ENCODE results near the gene SPATA33.
A peak's percentile ranks its signal among the peaks of the same experiment; 100 is the strongest.

The SPATA33 gene

DNA sequence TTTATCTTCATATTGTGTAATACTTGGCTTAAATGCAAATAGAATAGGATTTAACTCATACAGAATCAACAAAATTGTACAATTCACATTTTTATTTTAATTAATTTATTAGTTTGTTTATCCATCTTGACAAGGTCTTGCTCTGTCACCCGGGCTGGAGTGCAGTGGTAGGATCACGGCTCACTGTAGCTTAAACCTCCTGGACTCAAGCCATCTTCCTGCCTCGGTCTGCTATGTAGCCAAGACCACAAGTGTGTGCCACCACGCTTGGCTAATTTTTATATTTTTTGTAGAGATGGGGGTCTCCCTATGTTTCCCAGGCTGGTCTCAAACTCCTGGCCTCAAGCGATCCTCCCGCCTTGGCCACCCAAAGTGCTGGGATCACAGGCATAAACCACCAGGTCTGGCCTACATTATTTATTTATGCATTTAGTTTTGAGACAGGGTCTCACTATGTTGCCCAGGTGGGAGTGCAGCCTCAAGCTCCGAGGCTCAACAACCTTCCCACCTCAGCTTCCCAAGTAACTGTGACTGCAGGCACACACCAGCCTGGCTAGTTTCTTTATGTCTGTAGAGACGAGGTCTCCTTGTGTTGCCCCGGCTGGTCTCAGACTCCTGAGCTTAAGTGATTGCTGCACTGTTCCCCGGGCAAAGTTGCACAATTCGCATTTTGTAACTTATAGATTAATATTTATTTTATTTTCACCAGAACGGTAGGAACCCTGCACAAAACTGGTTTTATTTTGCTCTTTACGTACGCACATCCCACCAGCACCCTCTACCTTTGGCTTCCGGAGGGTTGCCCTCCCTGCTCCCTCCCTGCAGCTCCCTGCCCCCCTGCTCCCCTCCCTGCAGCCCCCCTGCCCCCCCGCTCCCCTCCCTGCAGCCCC is 39.3 kb upstream of the SPATA33 start:
- H3K36me3 Mint-ChIP-seq (ENCODE audit: low read depth), result no peaks in the 10 kb centered on the region
- H3K27me3 Mint-ChIP-seq (ENCODE audit: low read depth), result peaks cover 21% of the 10 kb centered on the region
- peak overlapping the region in 1 of 3 experiments; percentile 41 for H3K27ac Mint-ChIP-seq
- H3K4me3 Mint-ChIP-seq, result no peak overlapping the region
- H3K4me1 Mint-ChIP-seq, result peaks cover 25% of the 10 kb centered on the region
- TF ChIP-seq, protein P1, sequence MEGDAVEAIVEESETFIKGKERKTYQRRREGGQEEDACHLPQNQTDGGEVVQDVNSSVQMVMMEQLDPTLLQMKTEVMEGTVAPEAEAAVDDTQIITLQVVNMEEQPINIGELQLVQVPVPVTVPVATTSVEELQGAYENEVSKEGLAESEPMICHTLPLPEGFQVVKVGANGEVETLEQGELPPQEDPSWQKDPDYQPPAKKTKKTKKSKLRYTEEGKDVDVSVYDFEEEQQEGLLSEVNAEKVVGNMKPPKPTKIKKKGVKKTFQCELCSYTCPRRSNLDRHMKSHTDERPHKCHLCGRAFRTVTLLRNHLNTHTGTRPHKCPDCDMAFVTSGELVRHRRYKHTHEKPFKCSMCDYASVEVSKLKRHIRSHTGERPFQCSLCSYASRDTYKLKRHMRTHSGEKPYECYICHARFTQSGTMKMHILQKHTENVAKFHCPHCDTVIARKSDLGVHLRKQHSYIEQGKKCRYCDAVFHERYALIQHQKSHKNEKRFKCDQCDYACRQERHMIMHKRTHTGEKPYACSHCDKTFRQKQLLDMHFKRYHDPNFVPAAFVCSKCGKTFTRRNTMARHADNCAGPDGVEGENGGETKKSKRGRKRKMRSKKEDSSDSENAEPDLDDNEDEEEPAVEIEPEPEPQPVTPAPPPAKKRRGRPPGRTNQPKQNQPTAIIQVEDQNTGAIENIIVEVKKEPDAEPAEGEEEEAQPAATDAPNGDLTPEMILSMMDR (IDR thresholded peaks at IDR 0.05; ENCODE audit: unreplicated experiment in 3 of 3), result no peak
- no peaks in the 10 kb centered on the region for H3K9me3 Mint-ChIP-seq

DNA sequence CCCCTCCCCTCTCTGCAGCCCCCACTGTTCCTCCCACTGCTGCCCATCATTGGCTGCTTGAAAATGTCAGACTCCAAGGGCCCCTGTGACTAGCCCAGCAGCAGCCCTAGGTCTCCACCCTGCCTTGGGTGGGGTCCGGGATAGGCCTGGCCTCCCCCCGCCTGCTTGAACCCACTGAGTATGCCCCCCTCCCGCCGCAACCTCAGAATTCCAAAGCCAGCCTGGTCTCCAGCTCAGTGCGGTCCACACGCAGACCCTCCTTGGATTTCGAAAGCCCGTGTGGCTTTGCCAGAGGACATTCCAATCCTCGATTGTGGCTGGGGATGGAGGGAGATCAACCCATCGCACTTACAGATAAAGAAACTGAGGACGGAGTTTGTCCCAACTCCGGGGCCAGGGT is 37.8 kb upstream of the SPATA33 start:
- Mint-ChIP-seq H3K9me3 (no peaks in the 10 kb centered on the region), H3K36me3 (ENCODE audit: low read depth) (no peaks in the 10 kb centered on the region), H3K27me3 (ENCODE audit: low read depth) (peaks cover 36% of the 10 kb centered on the region), H3K4me1 (peaks cover 30% of the 10 kb centered on the region), H3K4me3 (no peak overlapping the region), H3K27ac (peak overlapping the region in 1 of 3 experiments; percentile 66)
- TF ChIP-seq, protein P1 (IDR thresholded peaks at IDR 0.05; ENCODE audit: unreplicated experiment in 3 of 3), result no peak

DNA sequence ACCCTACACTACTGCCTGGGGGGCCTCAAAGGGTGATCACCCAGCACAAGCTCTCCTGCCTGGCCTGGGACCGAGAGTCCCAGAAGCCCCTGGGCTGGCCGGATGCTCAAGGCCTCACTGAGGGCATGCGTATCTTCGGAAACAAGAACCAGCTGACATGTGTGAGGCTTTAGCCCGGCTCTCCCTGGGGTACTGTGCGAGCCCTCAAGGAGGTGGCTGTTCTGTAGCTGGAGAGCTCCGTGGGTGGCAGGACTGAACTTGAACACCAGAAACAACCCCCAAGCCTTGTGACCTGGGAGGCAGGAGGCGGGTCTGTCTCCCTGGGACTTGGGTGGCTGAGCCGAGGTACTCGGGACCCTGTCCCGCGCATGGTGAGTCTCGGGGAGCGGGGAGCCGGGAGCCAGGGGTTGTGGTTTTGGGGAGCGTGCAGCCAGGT is 37.2 kb upstream of the SPATA33 start:
- Mint-ChIP-seq H3K4me3 (no peak overlapping the region), H3K27me3 (ENCODE audit: low read depth) (peaks cover 37% of the 10 kb centered on the region), H3K36me3 (ENCODE audit: low read depth) (no peaks in the 10 kb centered on the region), H3K4me1 (peaks cover 35% of the 10 kb centered on the region), H3K27ac (peak overlapping the region in 2 of 3 experiments; percentile 64 to 66), H3K9me3 (no peaks in the 10 kb centered on the region)
- TF ChIP-seq, protein P1 (IDR thresholded peaks at IDR 0.05; ENCODE audit: unreplicated experiment in 3 of 3), result no peak

DNA sequence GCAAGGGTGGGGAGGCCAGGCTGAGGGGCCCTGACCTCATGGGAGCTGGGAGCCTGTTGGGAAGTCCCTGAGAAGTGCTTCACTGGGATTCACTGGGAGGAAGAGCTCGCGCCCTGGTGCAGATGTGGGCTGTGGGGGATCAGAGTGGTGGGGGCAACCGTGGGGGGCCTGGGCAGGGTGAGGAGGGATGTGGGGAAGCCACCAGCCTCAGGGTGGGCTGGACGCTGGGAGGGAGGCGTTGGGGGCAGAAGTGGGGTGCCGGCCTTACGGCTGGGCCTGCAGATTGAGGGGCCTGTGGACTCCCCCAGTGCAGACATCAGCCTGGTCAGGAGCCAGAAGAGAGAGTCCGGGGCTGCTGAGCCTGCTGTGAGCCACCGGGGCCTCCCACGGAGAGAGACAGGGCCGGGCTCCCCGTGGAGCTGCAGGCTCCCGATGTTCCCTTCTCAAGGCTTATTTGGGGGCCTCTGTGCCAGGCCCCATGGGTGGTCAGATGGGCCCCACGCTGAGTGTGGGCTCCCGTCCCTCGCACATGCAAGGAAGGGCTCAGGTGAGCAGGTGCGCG is 36.4 kb upstream of the SPATA33 start:
- Mint-ChIP-seq H3K27ac (peak overlapping the region in 2 of 3 experiments; percentile 74 to 94), H3K27me3 (ENCODE audit: low read depth) (peaks cover 37% of the 10 kb centered on the region), H3K4me1 (peaks cover 35% of the 10 kb centered on the region), H3K36me3 (ENCODE audit: low read depth) (no peaks in the 10 kb centered on the region), H3K4me3 (no peak overlapping the region), H3K9me3 (no peaks in the 10 kb centered on the region)
- TF ChIP-seq, protein P1 (IDR thresholded peaks at IDR 0.05; ENCODE audit: unreplicated experiment in 3 of 3), result no peak

DNA sequence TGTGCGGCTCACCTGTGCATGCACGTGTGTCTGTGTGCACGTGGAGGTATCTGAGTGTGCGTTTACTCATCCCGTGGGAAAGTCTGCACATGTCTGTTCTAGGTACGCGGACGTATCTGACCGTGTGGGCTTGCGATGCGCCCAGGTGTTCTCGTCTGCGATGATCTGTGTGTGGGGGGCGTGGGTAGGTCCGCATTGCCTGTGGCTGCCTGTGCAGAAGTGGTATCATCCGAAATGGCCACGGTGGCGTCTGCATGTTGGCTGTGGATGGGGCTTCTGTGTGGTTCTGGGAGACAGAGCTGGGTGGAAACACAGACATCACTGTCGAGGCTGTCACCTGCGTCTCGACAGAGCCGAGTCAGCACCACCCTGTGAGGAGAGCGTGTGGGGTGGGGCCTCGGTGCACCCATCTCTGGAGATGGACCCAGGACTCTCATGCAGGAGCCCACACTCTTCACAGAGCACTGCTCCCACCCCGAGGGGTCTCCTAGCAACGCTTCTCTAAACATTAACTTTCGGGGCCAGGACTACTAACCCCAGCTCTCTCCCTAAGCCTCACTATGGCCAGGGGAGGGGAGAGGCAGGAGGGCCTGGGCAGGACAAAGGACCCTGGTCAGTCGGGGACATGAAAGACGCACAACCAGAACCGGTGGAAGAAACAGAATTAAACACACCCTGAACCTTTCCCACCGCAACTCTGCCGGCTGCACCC is 35.8 kb upstream of the SPATA33 start:
- TF ChIP-seq, protein P1 (IDR thresholded peaks at IDR 0.05; ENCODE audit: unreplicated experiment in 3 of 3), result no peak
- Mint-ChIP-seq H3K27ac (peak overlapping the region; percentile 74 to 94 (median 79)), H3K4me1 (peaks cover 30% of the 10 kb centered on the region), H3K36me3 (ENCODE audit: low read depth) (no peaks in the 10 kb centered on the region), H3K27me3 (ENCODE audit: low read depth) (peaks cover 37% of the 10 kb centered on the region), H3K4me3 (peak overlapping the region in 2 of 3 experiments; percentile 31 to 61), H3K9me3 (no peaks in the 10 kb centered on the region)

Data from nephron (organoid).